ENCODE data around the gene PROM2. TPM values are rescaled to one million over a fixed set of nuclear protein-coding genes. Genes with fewer than 3 reads are reported as not detected.

The PROM2 gene
- total and polyA plus RNA-seq, 11 donors: 0.35 to 1.9 (median 1.1) TPM

GRCh38 chr2:95281786-95282185, 7.5 kb downstream of the PROM2 start:
- ATAC-seq (no peak), DNase-seq (no peak)
- Histone ChIP-seq H3K9me3 (no peaks in the 10 kb centered on the region), H3K4me1 (no peaks in the 10 kb centered on the region), H3K4me3 (no peak overlapping the region), H3K27ac (no peak overlapping the region), H3K27me3 (no peaks in the 10 kb centered on the region), H3K36me3 (no peaks in the 10 kb centered on the region)
- TF ChIP-seq POLR2A (IDR thresholded peaks at IDR 0.05): no peak
- TF ChIP-seq CTCF (IDR thresholded peaks at IDR 0.05): no peak
- WGBS, 4 donors: 80 to 98% (median 95%) methylated on average over 1 to 8 of the region's 8 CpGs
- intact Hi-C loops (cut with DNase I): no loop called here

- no peaks in the 10 kb centered on the region for H3K27me3 ChIP-seq
- WGBS, 4 donors: 28 to 41% (median 35%) methylated on average over 3 of the region's 3 CpGs
- no peak for DNase-seq
- H3K4me1 ChIP-seq: no peaks in the 10 kb centered on the region
- H3K9me3 ChIP-seq: no peaks in the 10 kb centered on the region
- H3K27ac ChIP-seq: no peak overlapping the region
- TF ChIP-seq CTCF (IDR thresholded peaks at IDR 0.05) (no peak), POLR2A (IDR thresholded peaks at IDR 0.05) (no peak)
- intact Hi-C loops (cut with DNase I): no loop called here
- no peaks in the 10 kb centered on the region for H3K36me3 ChIP-seq
- no peak overlapping the region for H3K4me3 ChIP-seq
- ATAC-seq: no peak
Measured at GRCh38 chr2:95282458-95282857, 8.2 kb downstream of the PROM2 start.

GRCh38 chr2:95283562-95283961, 9.3 kb downstream of the PROM2 start:
- intact Hi-C loops (cut with DNase I): no loop called here
- WGBS, 4 donors: 91 to 93% (median 92%) methylated on average over 4 of the region's 4 CpGs
- no peaks in the 10 kb centered on the region for H3K27me3 ChIP-seq

GRCh38 chr2:95284886-95285541, 10.8 kb downstream of the PROM2 start:
- 85 to 90% (median 88%) methylated on average over 11 to 13 of the region's 13 CpGs for WGBS, 4 donors
- intact Hi-C loops (cut with DNase I): no loop called here
- no peak for DNase-seq

More at GRCh38 chr2:95283562-95283961, 9.3 kb downstream of the PROM2 start:
- no peak overlapping the region for H3K4me3 ChIP-seq
- no peak overlapping the region for H3K27ac ChIP-seq
- no peaks in the 10 kb centered on the region for H3K36me3 ChIP-seq
- no peak for DNase-seq
- no peak for TF ChIP-seq POLR2A (IDR thresholded peaks at IDR 0.05)
- no peak for TF ChIP-seq CTCF (IDR thresholded peaks at IDR 0.05)
- H3K9me3 ChIP-seq: no peaks in the 10 kb centered on the region
- no peaks in the 10 kb centered on the region for H3K4me1 ChIP-seq
- no peak for ATAC-seq

More at GRCh38 chr2:95284886-95285541, 10.8 kb downstream of the PROM2 start:
- no peaks in the 10 kb centered on the region for H3K36me3 ChIP-seq
- no peaks in the 10 kb centered on the region for H3K27me3 ChIP-seq
- H3K9me3 ChIP-seq: no peaks in the 10 kb centered on the region
- ATAC-seq: no peak
- TF ChIP-seq POLR2A (IDR thresholded peaks at IDR 0.05): no peak
- no peak for TF ChIP-seq CTCF (IDR thresholded peaks at IDR 0.05)
- no peak overlapping the region for H3K4me3 ChIP-seq
- H3K4me1 ChIP-seq: no peaks in the 10 kb centered on the region
- H3K27ac ChIP-seq: no peak overlapping the region
